ENCODE data around the gene OR4Q3. TPM values are rescaled to one million over a fixed set of nuclear protein-coding genes. Genes with fewer than 3 reads are reported as not detected.

Gene OR4Q3
- total RNA-seq (2014; rRNA removed; shearing (Covaris generic)) (not detected in 2 replicates), polyA plus RNA-seq (2016; fragmentation: Nextera tagmentation; extraction: Ambion mirVana) (not detected in 2 replicates)
- long read RNA-seq: 0 reads

- no peak within 1 kb of the TSS for H2AFZ ChIP-seq
- Mint-ChIP-seq H3K27me3 (ENCODE audit: insufficient read depth, low read depth, poor library complexity) (peaks cover 2% of the 10 kb centered on the region), H3K4me1 (no peaks in the 10 kb centered on the region), H3K36me3 (ENCODE audit: low read depth) (peaks cover 28% of the 10 kb centered on the region), H3K9me3 (peaks cover 66% of the 10 kb centered on the region), H3K4me3 (no peak within 1 kb of the TSS), H3K27ac (no peak within 1 kb of the TSS)
- ATAC-seq (no peak), DNase-seq (ENCODE audit: low spot score) (no peak)
- no peaks in the 10 kb centered on the region for H3K79me2 ChIP-seq (replicated peaks; ENCODE audit: insufficient read depth)
- no peaks in the 10 kb centered on the region for H3K27me3 ChIP-seq (ENCODE audit: insufficient read depth)
- H3K36me3 ChIP-seq (ENCODE audit: insufficient read depth): peaks cover 15% of the 10 kb centered on the region; the same call in 1 of the 2 replicates
- no peak within 1 kb of the TSS for H3K27ac ChIP-seq (ENCODE audit: low read depth)
- no peaks in the 10 kb centered on the region for H3K4me1 ChIP-seq (ENCODE audit: insufficient read depth)
- H3K4me2 ChIP-seq: no peak within 1 kb of the TSS
- no peaks in the 10 kb centered on the region for H3K9me2 ChIP-seq (ENCODE audit: insufficient read depth)
- no peaks in the 10 kb centered on the region for H4K20me1 ChIP-seq (replicated peaks; ENCODE audit: insufficient read depth)
- no peak within 1 kb of the TSS for H3K4me3 ChIP-seq
- no peaks in the 10 kb centered on the region for H3F3A ChIP-seq (replicated peaks; ENCODE audit: low read depth)
- no peak for TF ChIP-seq ZNF462 (CRISPR knock-in tag; IDR thresholded peaks at IDR 0.05)
- TF ChIP-seq ZNF114 (CRISPR knock-in tag; IDR thresholded peaks at IDR 0.05): no peak
- no peak for TF ChIP-seq CREB1 (CRISPR knock-in tag; IDR thresholded peaks at IDR 0.05; ENCODE audit: low read depth)
- TF ChIP-seq POLR2AphosphoS5 (IDR thresholded peaks at IDR 0.05; ENCODE audit: low read depth): no peak
- no peak for TF ChIP-seq EZH2 (IDR thresholded peaks at IDR 0.05; ENCODE audit: low read depth, unreplicated experiment)
- TF ChIP-seq ZNF331 (CRISPR knock-in tag; IDR thresholded peaks at IDR 0.05; ENCODE audit: low read depth): no peak
- TF ChIP-seq NANOG (IDR thresholded peaks at IDR 0.05; ENCODE audit: borderline replicate concordance): no peak
- TF ChIP-seq ETS1 (IDR thresholded peaks at IDR 0.05): no peak
- TF ChIP-seq EZH2phosphoT487 (IDR thresholded peaks at IDR 0.05; ENCODE audit: unreplicated experiment): no peak
- no peak for TF ChIP-seq REST (IDR thresholded peaks at IDR 0.05; ENCODE audit: unreplicated experiment)
- TF ChIP-seq STAT1 (IDR thresholded peaks at IDR 0.05; ENCODE audit: unreplicated experiment): no peak
- no peak for TF ChIP-seq JUNB (IDR thresholded peaks at IDR 0.05; ENCODE audit: unreplicated experiment)
- TF ChIP-seq CTCF (conservative IDR thresholded peaks at IDR 0.05; ENCODE audit: low read depth in 2 of 2): no peak
These were observed at the start of gene OR4Q3 for GRCh38 chr14:19743256-19743655. TSS of gene OR4Q3 (plus strand) at chr14:19743571.

All from GM23338 (cell line).